ENCODE measurements around the gene FRAS1. TPM values are rescaled to one million over a fixed set of nuclear protein-coding genes. Genes with fewer than 3 reads are reported as not detected.

Gene FRAS1
- total and polyA plus RNA-seq, 9 of the 15 experiments (the other 6 are each of a cell fraction or from before 2014, with no cell fraction given): under 0.01 to 0.11 (median 0.04) TPM; not detected in 2

DNA sequence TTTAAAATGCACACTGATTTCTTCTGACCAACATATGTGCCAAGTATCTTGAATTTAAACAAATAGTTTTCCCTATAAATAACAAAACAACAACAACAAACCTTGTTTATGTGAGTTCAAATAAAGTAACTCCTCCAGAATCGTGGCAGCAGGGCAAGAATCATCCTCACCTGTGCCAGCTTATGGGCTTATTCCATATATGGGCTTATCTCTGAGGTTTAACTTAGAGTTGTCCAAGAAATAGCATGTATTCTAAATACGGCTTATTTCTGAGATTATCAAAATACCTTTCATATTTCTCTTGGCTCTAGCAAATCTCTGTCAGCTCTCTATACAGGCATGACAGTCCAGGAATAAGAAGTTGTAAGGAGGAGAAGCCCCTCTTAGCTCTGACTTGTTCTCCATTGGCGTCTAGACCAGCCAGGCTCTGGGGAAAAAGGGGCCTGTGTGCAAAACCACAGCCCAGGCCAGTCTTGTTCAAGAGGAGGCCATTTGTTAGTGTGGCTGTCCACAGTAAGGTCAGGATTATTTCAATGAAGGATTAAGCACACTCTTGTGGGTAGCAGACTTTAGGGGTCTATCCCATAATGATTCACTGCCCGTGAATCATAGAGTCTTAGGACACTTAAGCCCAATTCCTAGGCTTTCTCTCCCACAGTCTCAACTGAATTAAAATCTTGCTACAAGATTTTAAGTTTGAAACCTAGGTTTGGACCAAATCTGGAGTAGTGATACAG, 63.2 kb downstream of the FRAS1 start (continued):
- TF ChIP-seq CCNT2 (IDR thresholded peaks at IDR 0.05; ENCODE audit: borderline replicate concordance, extremely low read depth, insufficient read length, low read depth, low read length) (no peak), FOS (IDR thresholded peaks at IDR 0.05; ENCODE audit: extremely low read depth, insufficient read length) (no peak), FIP1L1 (IDR thresholded peaks at IDR 0.05; ENCODE audit: low read depth, low read length, poor library complexity, severe bottlenecking) (no peak), RAD51 (IDR thresholded peaks at IDR 0.05; ENCODE audit: borderline replicate concordance, low read depth) (no peak)

- H3K9me1 ChIP-seq (ENCODE audit: control insufficient read depth, insufficient read depth, low read length): no peaks in the 10 kb centered on the region
- no peaks in the 10 kb centered on the region for H3K79me2 ChIP-seq (ENCODE audit: control insufficient read depth, insufficient read depth, low read length)
- in situ Hi-C loops (cut with MboI) (no loop called here), intact Hi-C loops (cut with micrococcal nuclease) (no loop called here)
- no peaks in the 10 kb centered on the region for H3K27me3 ChIP-seq (ENCODE audit: control insufficient read depth in 2 of 2, insufficient read depth in 2 of 2, low read length in 2 of 2)
- ChIA-PET POLR2A (interaction anchor here (0.6 kb wide), 1 partner anchor 447 kb away, joined by 5 read pairs; no protein-coding TSS in a partner anchor), CTCF (ENCODE audit: low intra/inter-chr PET ratio) (no interaction called here)
- H3K4me3 ChIP-seq: no peak overlapping the region
- 0% methylated on average over 4 of the region's 4 CpGs for WGBS (ENCODE audit: insufficient coverage, low coverage, missing lambda C conversion rate)
- H3K4me2 ChIP-seq (ENCODE audit: insufficient read depth, low read length): no peak overlapping the region
- H3K9me3 ChIP-seq (replicated peaks; ENCODE audit: control insufficient read depth, insufficient read depth, low read depth, low read length): no peaks in the 10 kb centered on the region
- no peaks in the 10 kb centered on the region for H4K20me1 ChIP-seq (replicated peaks; ENCODE audit: control insufficient read depth, insufficient read depth, low read length)
- ATAC-seq (no peak), FAIRE-seq (no peak), DNase-seq (ENCODE audit: extremely low read depth in 1 of 4, low spot score in 3 of 4) (no peak)
- no peaks in the 10 kb centered on the region for H3K4me1 ChIP-seq (replicated peaks in 1 of 2; ENCODE audit: control insufficient read depth in 2 of 2, insufficient read depth in 2 of 2, low read length in 2 of 2)
- no peak overlapping the region for H3K27ac ChIP-seq (ENCODE audit: extremely low read depth, low read depth, low read length)
- no peak overlapping the region for H2AFZ ChIP-seq (ENCODE audit: low read depth, low read length)
- no peaks in the 10 kb centered on the region for H3K36me3 ChIP-seq (ENCODE audit: control insufficient read depth, insufficient read depth, low read length)
- no peak overlapping the region for H3K9ac ChIP-seq (ENCODE audit: insufficient read depth in 1 of 2, low read depth in 2 of 2, low read length in 2 of 2)
- BruUV-seq (replicated peaks): no TSS peak
- TF ChIP-seq TCFL5 (CRISPR knock-in tag; conservative IDR thresholded peaks at IDR 0.05) (no peak), TRIM24 (IDR thresholded peaks at IDR 0.05) (no peak), KHSRP (IDR thresholded peaks at IDR 0.05) (no peak), DLX4 (CRISPR knock-in tag; IDR thresholded peaks at IDR 0.05) (no peak), MYC (IDR thresholded peaks at IDR 0.05; ENCODE audit: low read depth, low read length) (no peak), MYC (CRISPR knock-in tag; IDR thresholded peaks at IDR 0.05; ENCODE audit: borderline replicate concordance, low read depth) (no peak), SMARCC2 (IDR thresholded peaks at IDR 0.05; ENCODE audit: low read depth) (no peak), ZNF512 (tag; IDR thresholded peaks at IDR 0.05) (no peak), TEAD4 (IDR thresholded peaks at IDR 0.05; ENCODE audit: low read length) (no peak), TEAD4 (CRISPR knock-in tag; IDR thresholded peaks at IDR 0.05; ENCODE audit: borderline replicate concordance) (no peak), PHB (CRISPR knock-in tag; IDR thresholded peaks at IDR 0.05) (no peak), ZNF146 (CRISPR knock-in tag; IDR thresholded peaks at IDR 0.05; ENCODE audit: unreplicated experiment) (no peak), MAFK (IDR thresholded peaks at IDR 0.05; ENCODE audit: low read length) (no peak), ZNF717 (CRISPR knock-in tag; IDR thresholded peaks at IDR 0.05) (no peak)
- TF ChIP-seq, protein P1, sequence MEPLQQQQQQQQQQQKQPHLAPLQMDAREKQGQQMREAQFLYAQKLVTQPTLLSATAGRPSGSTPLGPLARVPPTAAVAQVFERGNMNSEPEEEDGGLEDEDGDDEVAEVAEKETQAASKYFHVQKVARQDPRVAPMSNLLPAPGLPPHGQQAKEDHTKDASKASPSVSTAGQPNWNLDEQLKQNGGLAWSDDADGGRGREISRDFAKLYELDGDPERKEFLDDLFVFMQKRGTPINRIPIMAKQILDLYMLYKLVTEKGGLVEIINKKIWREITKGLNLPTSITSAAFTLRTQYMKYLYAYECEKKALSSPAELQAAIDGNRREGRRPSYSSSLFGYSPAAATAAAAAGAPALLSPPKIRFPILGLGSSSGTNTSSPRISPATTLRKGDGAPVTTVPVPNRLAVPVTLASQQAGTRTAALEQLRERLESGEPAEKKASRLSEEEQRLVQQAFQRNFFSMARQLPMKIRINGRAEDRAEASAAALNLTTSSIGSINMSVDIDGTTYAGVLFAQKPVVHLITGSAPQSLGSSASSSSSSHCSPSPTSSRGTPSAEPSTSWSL (CRISPR knock-in tag; IDR thresholded peaks at IDR 0.05; ENCODE audit: borderline replicate concordance): no peak
These were observed 64.3 kb downstream of the FRAS1 start for GRCh38 chr4:78121338-78121904.
